Kidney epithelial cell (primary cell): ENCODE data around the gene SELENON. TPM values are rescaled to one million over a fixed set of nuclear protein-coding genes. Genes with fewer than 3 reads are reported as not detected.

Experiments
- DNase-seq: peaks from one replicate; pipeline ENCODE4 v3.0.0-alpha.2; 2010; ENCODE audit warnings: low read depth
- H3K27me3 ChIP-seq: 2 replicates; pipeline ENCODE4 v1.6.0; 2011; ENCODE audit warnings: low read length; ENCODE audit not compliant: control insufficient read depth, insufficient read depth
- H3K36me3 ChIP-seq: 2 replicates; pipeline ENCODE4 v1.5.1; 2011; ENCODE audit warnings: low read length; ENCODE audit not compliant: control insufficient read depth, insufficient read depth
- H3K4me3 ChIP-seq: 2 replicates; pipeline ENCODE4 v1.5.1; 2011; ENCODE audit warnings: low read depth, mild to moderate bottlenecking, control low read depth, low read length
- total RNA-seq: library from RNA; depleted of rRNA; stranded (reverse); fragments of >200 nt; gene quantifications from 2 replicates; pipeline ENCODE4 v1.2.3, GENCODE V29; 2015
- TF ChIP-seq, protein P1 (sequence below): IDR thresholded peaks from 2 replicates; pipeline ENCODE4 v1.5.1; 2011; ENCODE audit warnings: mild to moderate bottlenecking, moderate library complexity, low read length, control low read depth, inconsistent platforms; ENCODE audit not compliant: insufficient read depth, poor library complexity, severe bottlenecking

Gene SELENON
- total RNA-seq, 1 donor from 2014 or later: 50.8 TPM

DNA sequence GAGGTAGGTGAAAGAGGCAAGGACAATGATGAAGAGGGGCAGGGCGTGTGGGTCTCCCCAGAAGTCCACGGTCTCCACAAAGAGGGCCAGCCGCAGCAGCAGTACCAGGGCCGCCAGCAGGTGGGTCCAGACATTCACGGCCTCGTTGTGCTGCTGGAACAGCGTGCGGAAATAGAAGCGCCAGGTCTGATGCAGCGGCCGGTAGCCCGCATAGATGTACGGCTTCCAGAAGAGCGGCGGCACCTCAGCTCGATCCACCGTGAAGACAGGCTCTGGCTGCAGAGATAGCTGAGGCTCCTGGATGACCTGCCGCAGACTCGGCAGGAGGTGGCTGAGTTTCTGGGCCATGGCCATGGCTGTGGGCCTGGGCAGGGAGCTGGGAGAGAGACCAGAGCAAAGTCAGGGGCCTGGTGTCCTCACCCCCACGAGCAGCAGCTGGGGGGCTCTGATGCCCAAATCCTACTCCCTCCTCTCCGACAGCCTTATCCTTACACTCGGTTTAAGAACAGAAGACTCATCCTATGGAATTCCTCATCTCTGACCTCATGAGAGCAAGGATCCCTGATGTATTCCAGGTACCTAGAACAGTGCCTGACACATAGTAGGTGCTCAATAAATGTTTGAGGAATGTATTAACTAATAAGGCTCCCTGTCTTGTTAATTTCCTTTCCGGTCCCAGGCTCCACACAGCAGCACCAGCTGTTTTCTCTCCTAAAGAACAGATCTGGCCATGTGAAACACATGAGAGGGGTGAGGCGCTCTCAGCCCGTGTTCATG, 63.7 kb downstream of the SELENON start:
- Histone ChIP-seq H3K27me3 (no peaks in the 10 kb centered on the region), H3K4me3 (no peak overlapping the region), H3K36me3 (no peaks in the 10 kb centered on the region)
- TF ChIP-seq, protein P1, sequence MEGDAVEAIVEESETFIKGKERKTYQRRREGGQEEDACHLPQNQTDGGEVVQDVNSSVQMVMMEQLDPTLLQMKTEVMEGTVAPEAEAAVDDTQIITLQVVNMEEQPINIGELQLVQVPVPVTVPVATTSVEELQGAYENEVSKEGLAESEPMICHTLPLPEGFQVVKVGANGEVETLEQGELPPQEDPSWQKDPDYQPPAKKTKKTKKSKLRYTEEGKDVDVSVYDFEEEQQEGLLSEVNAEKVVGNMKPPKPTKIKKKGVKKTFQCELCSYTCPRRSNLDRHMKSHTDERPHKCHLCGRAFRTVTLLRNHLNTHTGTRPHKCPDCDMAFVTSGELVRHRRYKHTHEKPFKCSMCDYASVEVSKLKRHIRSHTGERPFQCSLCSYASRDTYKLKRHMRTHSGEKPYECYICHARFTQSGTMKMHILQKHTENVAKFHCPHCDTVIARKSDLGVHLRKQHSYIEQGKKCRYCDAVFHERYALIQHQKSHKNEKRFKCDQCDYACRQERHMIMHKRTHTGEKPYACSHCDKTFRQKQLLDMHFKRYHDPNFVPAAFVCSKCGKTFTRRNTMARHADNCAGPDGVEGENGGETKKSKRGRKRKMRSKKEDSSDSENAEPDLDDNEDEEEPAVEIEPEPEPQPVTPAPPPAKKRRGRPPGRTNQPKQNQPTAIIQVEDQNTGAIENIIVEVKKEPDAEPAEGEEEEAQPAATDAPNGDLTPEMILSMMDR: no peak
- no peak for DNase-seq

DNA sequence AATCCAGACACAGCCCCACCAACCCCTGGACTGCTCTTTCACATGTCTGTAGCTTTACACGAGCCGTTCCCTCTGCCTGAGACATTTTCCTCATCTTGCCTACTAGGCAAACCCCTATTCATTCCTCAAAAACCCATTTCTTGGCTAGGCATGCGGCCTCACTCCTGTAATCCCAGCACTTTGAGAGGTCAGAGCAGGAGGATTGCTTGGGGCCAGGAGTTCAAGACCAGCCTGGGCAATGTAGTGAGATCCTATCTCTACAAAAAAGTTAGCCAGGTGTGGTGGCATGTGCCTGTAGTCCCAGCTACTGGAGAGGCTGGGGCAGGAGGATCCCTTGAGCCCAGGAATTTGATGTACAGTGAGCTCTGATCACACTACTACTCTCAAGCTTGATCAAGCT, 64.4 kb downstream of the SELENON start:
- H3K27me3 ChIP-seq: no peaks in the 10 kb centered on the region
- TF ChIP-seq, protein P1: no peak
- H3K36me3 ChIP-seq: no peaks in the 10 kb centered on the region
- no peak overlapping the region for H3K4me3 ChIP-seq
- DNase-seq: no peak

DNA sequence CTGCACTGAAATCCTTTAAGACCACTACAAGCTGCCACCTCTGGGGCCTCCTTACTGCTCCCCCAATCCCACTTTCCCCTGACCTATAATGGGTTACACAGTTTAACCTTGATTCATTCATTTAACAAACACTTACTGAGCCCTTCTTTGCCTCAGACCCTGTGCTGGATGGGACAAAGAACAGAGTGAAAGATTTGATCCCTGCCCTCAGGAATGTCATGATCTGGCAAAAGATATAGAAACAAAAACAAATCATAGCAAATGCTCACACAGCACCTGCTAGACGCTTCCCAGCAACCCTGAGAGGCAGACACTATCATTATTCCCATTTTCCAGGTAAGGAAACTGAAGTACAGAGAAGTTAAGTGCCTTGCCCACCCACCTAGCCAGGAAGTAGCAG, 66.3 kb downstream of the SELENON start:
- Histone ChIP-seq H3K4me3 (no peak overlapping the region), H3K27me3 (no peaks in the 10 kb centered on the region), H3K36me3 (no peaks in the 10 kb centered on the region)
- DNase-seq: no peak
- TF ChIP-seq, protein P1: no peak

DNA sequence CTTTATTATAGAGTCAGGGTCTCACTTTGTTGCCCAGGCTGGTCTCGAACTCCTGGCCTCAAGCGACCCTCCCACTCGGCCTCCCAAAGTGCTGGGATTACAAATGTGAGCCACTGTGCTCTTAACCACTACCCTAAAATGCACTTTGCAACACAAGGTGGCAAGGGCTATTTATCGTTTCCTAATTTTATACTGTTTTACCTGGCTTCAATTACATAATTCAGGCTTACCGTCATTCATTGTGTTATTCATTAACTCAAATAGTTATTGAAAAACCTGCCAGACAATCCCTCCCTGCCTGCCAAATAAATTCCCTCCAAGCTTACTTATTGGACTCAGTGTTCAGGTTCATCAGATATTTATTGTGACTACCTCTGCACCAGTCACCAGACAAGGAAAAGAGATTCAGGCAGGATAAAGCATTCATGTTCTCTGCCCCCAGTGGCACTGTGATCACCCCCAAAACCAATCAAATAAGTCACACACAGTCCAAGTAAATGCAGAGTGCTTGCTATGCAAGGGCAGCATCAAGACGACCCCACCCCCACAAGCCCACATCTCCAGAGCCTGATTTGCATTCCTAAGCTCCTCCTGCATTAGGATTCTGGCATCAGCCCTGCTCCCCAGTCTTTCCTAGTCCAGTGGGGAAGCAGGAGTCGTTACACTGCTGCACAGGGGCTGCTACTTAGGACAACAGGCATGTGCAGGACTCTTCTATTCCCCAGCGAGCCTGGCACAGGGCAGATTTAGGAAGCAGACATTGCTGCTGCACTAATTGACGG, 67.4 kb downstream of the SELENON start:
- TF ChIP-seq, protein P1: no peak
- H3K4me3 ChIP-seq: no peak overlapping the region
- H3K27me3 ChIP-seq: no peaks in the 10 kb centered on the region
- no peaks in the 10 kb centered on the region for H3K36me3 ChIP-seq
- DNase-seq: no peak

Other genes starting within 250 kb of the SELENON start
- gene MAN1C1, start 183.4 kb upstream of the SELENON start, total RNA-seq: 1.4 and 4.3 TPM in 2 replicates
- 46.3 and 51.0 TPM in 2 replicates for gene MTFR1L, start 19.8 kb downstream of the SELENON start, total RNA-seq
- gene AUNIP, start 59.3 kb downstream of the SELENON start, total RNA-seq: 1.7 and 6.2 TPM in 2 replicates
- gene PAQR7, start 75.5 kb downstream of the SELENON start, total RNA-seq: 8.7 and 11.9 TPM in 2 replicates
- gene STMN1, start 106.2 kb downstream of the SELENON start, total RNA-seq: 182 and 207 TPM in 2 replicates
- 20.8 and 23.1 TPM in 2 replicates for gene PAFAH2, start 197.9 kb downstream of the SELENON start, total RNA-seq
- 1.3 TPM in 1 of 2 replicates, not detected in the other for gene EXTL1, start 221.6 kb downstream of the SELENON start, total RNA-seq
- gene SLC30A2, start 245.9 kb downstream of the SELENON start, total RNA-seq: 0.48 and 0.75 TPM in 2 replicates